Activated CD8-positive, alpha-beta memory T cell treated with anti-CD3 and anti-CD28 coated beads, Interleukin-2, amount 10 ng/mL, durations not matched to agents 7 days and 5 days (primary cell): ENCODE data around the gene PHGDH. TPM values are rescaled to one million over a fixed set of nuclear protein-coding genes. Genes with fewer than 3 reads are reported as not detected.
A peak's percentile ranks its signal among the peaks of the same experiment; 100 is the strongest.

Experiments used
- ATAC-seq: fragments of 150-1000 bp; cut with Tn5 transposase; one replicate; pipeline ENCODE4 v1.10.0; 2021; ENCODE audit warnings: moderate library complexity
- CTCF ChIA-PET: fragments of 350-600 bp; sonication (Branson Sonifier 250); formaldehyde crosslinking; loops from one replicate; lab custom pipeline; 2021; ENCODE audit warnings: antibody characterized with exemption; lab: Charles Lee
- DNase-seq: peaks from one replicate; pipeline ENCODE4 v3.0.0-alpha.2; 2020
- H3K27ac Mint-ChIP-seq: one replicate; pipeline ENCODE4 v1.8.0; 2021; ENCODE audit warnings: mild to moderate bottlenecking, mixed read lengths
- H3K27me3 Mint-ChIP-seq: one replicate; pipeline ENCODE4 v1.8.0; 2021; ENCODE audit warnings: mixed read lengths
- H3K36me3 Mint-ChIP-seq: one replicate; pipeline ENCODE4 v1.8.0; 2021; ENCODE audit warnings: mild to moderate bottlenecking, mixed read lengths
- H3K4me1 Mint-ChIP-seq: one replicate; pipeline ENCODE4 v1.8.0; 2021; ENCODE audit warnings: mixed read lengths
- H3K4me3 Mint-ChIP-seq: one replicate; pipeline ENCODE4 v1.8.0; 2021; ENCODE audit warnings: mild to moderate bottlenecking, moderate library complexity, mixed read lengths
- H3K9me3 Mint-ChIP-seq: one replicate; pipeline ENCODE4 v1.8.0; 2022; ENCODE audit warnings: low read depth, mixed read lengths
- total RNA-seq, 2 experiments: library from RNA; stranded (reverse); gene quantifications; one replicate each; pipeline ENCODE4 v1.2.3, GENCODE V29; 2021

PHGDH gene
- 100 to 1,000 TPM; 165 to 209 TPM for total RNA-seq

- H3K4me3 Mint-ChIP-seq = peak within 1 kb of the TSS; percentile 97
- peak within 1 kb of the TSS; percentile 86 for H3K27ac Mint-ChIP-seq
- peak; percentile 88 for ATAC-seq
- CTCF ChIA-PET = interaction anchor here (0.6 to 2.7 kb wide), 2 partner anchors 37 to 436 kb away, joined by 3 to 8 read pairs; no protein-coding TSS in a partner anchor
- no peaks in the 10 kb centered on the region for H3K9me3 Mint-ChIP-seq
- peaks cover 39% of the 10 kb centered on the region for H3K4me1 Mint-ChIP-seq
- peak; percentile 80 for DNase-seq
- peaks cover 18% of the 10 kb centered on the region for H3K36me3 Mint-ChIP-seq
- H3K27me3 Mint-ChIP-seq = peaks cover 41% of the 10 kb centered on the region
Measured at GRCh38 chr1:119711804-119712341, at the start of gene PHGDH. PHGDH (plus strand) TSS chr1:119711934; CDS start chr1:119712023, 89 bp downstream.

- H3K27me3 Mint-ChIP-seq = peaks cover 29% of the 10 kb centered on the region
- peaks cover 11% of the 10 kb centered on the region for H3K4me1 Mint-ChIP-seq
- DNase-seq = no peak
- no peak overlapping the region for H3K4me3 Mint-ChIP-seq
- no peak for ATAC-seq
- no peak overlapping the region for H3K27ac Mint-ChIP-seq
- H3K36me3 Mint-ChIP-seq = no peaks in the 10 kb centered on the region
- H3K9me3 Mint-ChIP-seq = no peaks in the 10 kb centered on the region
- CTCF ChIA-PET = interaction anchor here (1.3 to 2.9 kb wide), 5 partner anchors 13 to 53 kb away, joined by 3 to 20 read pairs (median 7); no protein-coding TSS in a partner anchor
Measured at GRCh38 chr1:119662034-119662437, 49.7 kb upstream of the PHGDH start.

- no peak for ATAC-seq
- Mint-ChIP-seq H3K27ac (no peak overlapping the region), H3K36me3 (no peaks in the 10 kb centered on the region), H3K9me3 (no peaks in the 10 kb centered on the region), H3K27me3 (peaks cover 29% of the 10 kb centered on the region), H3K4me1 (peaks cover 11% of the 10 kb centered on the region), H3K4me3 (no peak overlapping the region)
- DNase-seq = no peak
- CTCF ChIA-PET = interaction anchor here (1.0 to 1.3 kb wide), 2 partner anchors 13 to 53 kb away, joined by 3 to 7 read pairs; no protein-coding TSS in a partner anchor
Measured at GRCh38 chr1:119664067-119664466, 47.7 kb upstream of the PHGDH start.

GRCh38 chr1:119667173-119667572, 44.6 kb upstream of the PHGDH start:
- Mint-ChIP-seq H3K4me3 (no peak overlapping the region), H3K27me3 (peaks cover 16% of the 10 kb centered on the region), H3K9me3 (no peaks in the 10 kb centered on the region), H3K27ac (no peak overlapping the region), H3K36me3 (no peaks in the 10 kb centered on the region), H3K4me1 (peaks cover 4% of the 10 kb centered on the region)
- DNase-seq = no peak
- no peak for ATAC-seq
- CTCF ChIA-PET = no interaction called here

GRCh38 chr1:119670898-119671297, 40.8 kb upstream of the PHGDH start:
- Mint-ChIP-seq H3K4me1 (peaks cover 6% of the 10 kb centered on the region), H3K36me3 (no peaks in the 10 kb centered on the region), H3K9me3 (no peaks in the 10 kb centered on the region), H3K4me3 (no peak overlapping the region), H3K27ac (no peak overlapping the region), H3K27me3 (peaks cover 24% of the 10 kb centered on the region)
- CTCF ChIA-PET = interaction anchor here (0.9 kb wide), 1 partner anchor 59 kb away, joined by 3 read pairs; no protein-coding TSS in a partner anchor
- ATAC-seq = no peak
- DNase-seq = no peak

- no peaks in the 10 kb centered on the region for H3K9me3 Mint-ChIP-seq
- no peak overlapping the region for H3K4me3 Mint-ChIP-seq
- no peak overlapping the region for H3K27ac Mint-ChIP-seq
- DNase-seq (no peak), ATAC-seq (no peak)
- CTCF ChIA-PET = interaction anchor here (1.0 to 5.6 kb wide), 5 partner anchors 12 to 63 kb away, joined by 3 to 46 read pairs (median 20); no protein-coding TSS in a partner anchor
- peaks cover 29% of the 10 kb centered on the region for H3K27me3 Mint-ChIP-seq
- H3K4me1 Mint-ChIP-seq = peaks cover 6% of the 10 kb centered on the region
- H3K36me3 Mint-ChIP-seq = no peaks in the 10 kb centered on the region
Measured at GRCh38 chr1:119673171-119673940, 38.4 kb upstream of the PHGDH start.

- H3K36me3 Mint-ChIP-seq = no peaks in the 10 kb centered on the region
- peaks cover 32% of the 10 kb centered on the region for H3K27me3 Mint-ChIP-seq
- no peak overlapping the region for H3K27ac Mint-ChIP-seq
- H3K9me3 Mint-ChIP-seq = no peaks in the 10 kb centered on the region
- ATAC-seq = no peak
- no peak for DNase-seq
- H3K4me3 Mint-ChIP-seq = no peak overlapping the region
- peaks cover 6% of the 10 kb centered on the region for H3K4me1 Mint-ChIP-seq
- CTCF ChIA-PET = interaction anchor here (0.9 to 5.6 kb wide), 6 partner anchors 10 to 63 kb away, joined by 3 to 46 read pairs (median 14); partner anchors contain the start of gene PHGDH
Measured at GRCh38 chr1:119674111-119674526, 37.6 kb upstream of the PHGDH start.

GRCh38 chr1:119674835-119675289, 36.9 kb upstream of the PHGDH start:
- CTCF ChIA-PET = interaction anchor here (0.9 to 5.6 kb wide), 9 partner anchors 9 to 66 kb away, joined by 3 to 46 read pairs (median 8); partner anchors contain the start of gene PHGDH
- H3K36me3 Mint-ChIP-seq = no peaks in the 10 kb centered on the region
- H3K27me3 Mint-ChIP-seq = peaks cover 36% of the 10 kb centered on the region
- no peak for DNase-seq
- H3K4me3 Mint-ChIP-seq = no peak overlapping the region
- H3K27ac Mint-ChIP-seq = no peak overlapping the region
- no peak for ATAC-seq
- H3K9me3 Mint-ChIP-seq = no peaks in the 10 kb centered on the region
- peaks cover 6% of the 10 kb centered on the region for H3K4me1 Mint-ChIP-seq

GRCh38 chr1:119675349-119676345, 36.1 kb upstream of the PHGDH start:
- ATAC-seq (no peak), DNase-seq (peak; percentile 77)
- Mint-ChIP-seq H3K4me1 (peaks cover 6% of the 10 kb centered on the region), H3K27ac (no peak overlapping the region), H3K4me3 (peak overlapping the region; percentile 27), H3K36me3 (no peaks in the 10 kb centered on the region), H3K9me3 (no peaks in the 10 kb centered on the region), H3K27me3 (peaks cover 37% of the 10 kb centered on the region)
- CTCF ChIA-PET = interaction anchor here (0.6 to 5.6 kb wide), 13 partner anchors 9 to 70 kb away, joined by 3 to 46 read pairs (median 7); partner anchors contain the start of gene PHGDH

- DNase-seq = no peak
- no peak for ATAC-seq
- CTCF ChIA-PET = interaction anchor here (0.7 to 5.6 kb wide), 6 partner anchors 12 to 133 kb away, joined by 3 to 46 read pairs (median 4); no protein-coding TSS in a partner anchor
- Mint-ChIP-seq H3K36me3 (no peaks in the 10 kb centered on the region), H3K4me3 (no peak overlapping the region), H3K4me1 (peaks cover 6% of the 10 kb centered on the region), H3K27ac (no peak overlapping the region), H3K27me3 (peaks cover 39% of the 10 kb centered on the region), H3K9me3 (no peaks in the 10 kb centered on the region)
Measured at GRCh38 chr1:119676571-119677206, 35.0 kb upstream of the PHGDH start.

GRCh38 chr1:119679223-119679622, 32.5 kb upstream of the PHGDH start:
- CTCF ChIA-PET = no interaction called here
- H3K36me3 Mint-ChIP-seq = no peaks in the 10 kb centered on the region
- no peak overlapping the region for H3K4me3 Mint-ChIP-seq
- ATAC-seq = no peak
- H3K27ac Mint-ChIP-seq = no peak overlapping the region
- peaks cover 6% of the 10 kb centered on the region for H3K4me1 Mint-ChIP-seq
- H3K9me3 Mint-ChIP-seq = no peaks in the 10 kb centered on the region
- H3K27me3 Mint-ChIP-seq = peaks cover 26% of the 10 kb centered on the region
- no peak for DNase-seq

GRCh38 chr1:119680193-119680592, 31.5 kb upstream of the PHGDH start:
- CTCF ChIA-PET = interaction anchor here (1.6 kb wide), 1 partner anchor 69 kb away, joined by 5 read pairs; no protein-coding TSS in a partner anchor
- Mint-ChIP-seq H3K4me1 (peaks cover 6% of the 10 kb centered on the region), H3K9me3 (no peaks in the 10 kb centered on the region), H3K36me3 (no peaks in the 10 kb centered on the region), H3K4me3 (no peak overlapping the region), H3K27ac (no peak overlapping the region), H3K27me3 (peaks cover 26% of the 10 kb centered on the region)
- DNase-seq = no peak
- ATAC-seq = no peak
